NCI-H524 (cell line): Measurements from ENCODE around the gene RDH14.

Source experiments
- DNase-seq, 2 experiments: peaks; one replicate each; lab custom pipeline; 2025; lab: John Stamatoyannopoulos, UW

The RDH14 gene

GRCh38 chr2:18566145-18566769, 5.8 kb upstream of the RDH14 start:
- no peak for DNase-seq

- no peak for DNase-seq
Measured at GRCh38 chr2:18560797-18561085, 288 bp upstream of the RDH14 start.

GRCh38 chr2:18559531-18560030, 872 bp downstream of the RDH14 start:
- DNase-seq: no peak

GRCh38 chr2:18558458-18558857, 2.0 kb downstream of the RDH14 start:
- no peak for DNase-seq

- no peak for DNase-seq
Measured at GRCh38 chr2:18557121-18557520, 3.3 kb downstream of the RDH14 start.

GRCh38 chr2:18552351-18553077, 7.9 kb downstream of the RDH14 start:
- DNase-seq: no peak

- DNase-seq: no peak
Measured at GRCh38 chr2:18551623-18552022, 8.8 kb downstream of the RDH14 start.

- DNase-seq: no peak
Measured at GRCh38 chr2:18551169-18551568, 9.3 kb downstream of the RDH14 start.

- DNase-seq: no peak
Measured at GRCh38 chr2:18550433-18550832, 10.0 kb downstream of the RDH14 start.

GRCh38 chr2:18549083-18549482, 11.4 kb downstream of the RDH14 start:
- DNase-seq: no peak

- no peak for DNase-seq
Measured at GRCh38 chr2:18548621-18549020, 11.8 kb downstream of the RDH14 start.

- DNase-seq: peak; percentile 53 to 92
Measured at GRCh38 chr2:18546567-18546966, 13.9 kb downstream of the RDH14 start.

GRCh38 chr2:18545384-18545783, 15.1 kb downstream of the RDH14 start:
- no peak for DNase-seq

GRCh38 chr2:18544171-18544570, 16.3 kb downstream of the RDH14 start:
- DNase-seq: peak; percentile 61 to 87

- DNase-seq: no peak
Measured at GRCh38 chr2:18540872-18541271, 19.6 kb downstream of the RDH14 start.

- DNase-seq: no peak
Measured at GRCh38 chr2:18536697-18537096, 23.8 kb downstream of the RDH14 start.

- no peak for DNase-seq
Measured at GRCh38 chr2:18536100-18536499, 24.4 kb downstream of the RDH14 start.

- no peak for DNase-seq
Measured at GRCh38 chr2:18531194-18531593, 29.3 kb downstream of the RDH14 start.

- DNase-seq: no peak
Measured at GRCh38 chr2:18527822-18528221, 32.6 kb downstream of the RDH14 start.

- DNase-seq: no peak
Measured at GRCh38 chr2:18527326-18527725, 33.1 kb downstream of the RDH14 start.

GRCh38 chr2:18526429-18526828, 34.0 kb downstream of the RDH14 start:
- DNase-seq: no peak

GRCh38 chr2:18525852-18526251, 34.6 kb downstream of the RDH14 start:
- no peak for DNase-seq

- DNase-seq: no peak
Measured at GRCh38 chr2:18525236-18525635, 35.2 kb downstream of the RDH14 start.
